ENCODE measurements around the gene PDZK1.
"Not testable (repeated sequence)": the region's sequence is repeated elsewhere in the genome, so short reads cannot be mapped to it uniquely, and the experiment has no call there.

Gene PDZK1

DNA sequence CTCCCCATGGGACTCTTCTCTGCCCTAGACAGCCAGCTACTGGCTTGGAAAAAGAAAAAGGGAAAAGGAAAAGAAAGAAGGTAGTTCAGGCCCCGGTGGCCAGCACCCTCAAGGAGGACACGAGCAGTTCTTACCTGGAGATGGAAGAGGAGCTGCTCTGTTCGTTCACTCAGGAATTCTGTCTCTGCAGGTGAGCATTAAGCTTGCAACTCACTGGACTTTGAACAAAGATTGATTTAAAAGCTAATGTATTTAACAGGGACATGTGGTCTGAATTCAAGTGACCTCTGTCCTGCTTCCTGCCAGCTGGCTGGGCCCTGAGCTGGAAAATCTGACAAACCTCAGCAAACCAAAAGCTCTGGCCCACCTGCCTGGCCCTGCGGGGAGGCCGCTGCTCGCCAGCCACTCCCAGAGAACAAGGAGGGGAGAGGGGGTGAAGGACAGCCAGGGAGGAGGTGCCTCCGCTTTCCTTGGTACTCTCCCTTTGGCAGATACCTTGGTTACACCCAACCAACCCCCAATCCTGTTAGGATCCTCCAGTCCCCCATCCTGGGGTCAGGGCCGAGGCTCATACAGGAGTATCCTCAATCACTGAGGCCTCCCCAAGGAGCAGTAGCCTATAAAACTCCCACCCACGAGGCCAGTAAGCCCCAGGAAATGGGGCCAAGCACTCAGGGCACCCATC, at the start of gene PDZK1:
Gene PDZK1 (minus strand): TSS at position 186 of the 685 bp plus-strand sequence. CDS start 19,347 bp downstream, outside the sequence.
- DNase-seq = no peak

DNA sequence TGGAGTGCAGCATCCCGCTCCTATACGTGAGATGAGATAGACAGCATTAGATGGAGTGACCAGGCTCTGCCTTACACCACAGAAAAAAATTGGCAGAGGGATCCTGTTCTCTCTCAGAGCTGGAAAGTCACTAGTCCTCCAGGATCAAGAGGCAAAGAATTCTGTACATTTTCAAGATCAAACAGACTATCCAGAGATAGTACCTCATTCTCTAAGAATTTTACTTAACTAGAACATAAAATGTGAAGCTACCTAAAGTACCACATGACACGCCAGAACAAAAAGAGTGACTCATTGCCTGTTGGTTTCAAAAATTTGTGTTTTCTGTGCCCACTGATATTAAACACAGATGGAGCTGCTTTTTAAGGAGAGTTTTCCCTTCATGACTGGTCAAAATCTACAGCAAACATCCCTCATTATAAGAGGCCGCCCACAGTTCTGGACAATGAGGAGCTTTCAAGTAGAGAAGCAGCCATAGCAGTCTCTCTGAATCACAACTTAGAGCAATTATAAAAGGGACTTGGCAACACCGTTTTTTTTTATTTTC, 44.4 kb upstream of the PDZK1 start:
- no peak for DNase-seq

- DNase-seq = no peak
Observed at GRCh38 chr1:145750426-145750825, 43.3 kb upstream of the PDZK1 start.

GRCh38 chr1:145747398-145748247, 40.5 kb upstream of the PDZK1 start:
- no peak for DNase-seq

DNA sequence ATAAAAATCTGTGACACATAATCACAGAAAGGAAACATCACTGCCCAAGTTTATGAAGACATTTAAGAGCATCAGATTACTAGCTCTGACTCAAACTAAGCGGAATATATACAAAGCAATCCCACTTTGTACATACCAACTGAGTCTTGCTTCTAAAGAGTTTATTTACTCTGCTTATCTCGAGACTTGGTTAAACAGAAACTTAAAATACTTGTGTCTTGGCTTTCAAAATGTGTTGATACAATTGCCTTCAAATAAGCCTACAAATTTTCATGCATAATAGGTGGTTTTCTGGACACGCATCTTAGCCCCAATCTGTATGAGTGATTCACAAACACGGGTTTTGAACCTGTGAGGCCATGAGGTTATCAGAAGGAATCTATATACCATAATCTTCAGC, 33.1 kb upstream of the PDZK1 start:
- DNase-seq = no peak

- DNase-seq = no peak
Observed at GRCh38 chr1:145736191-145736590, 29.0 kb upstream of the PDZK1 start.

DNA sequence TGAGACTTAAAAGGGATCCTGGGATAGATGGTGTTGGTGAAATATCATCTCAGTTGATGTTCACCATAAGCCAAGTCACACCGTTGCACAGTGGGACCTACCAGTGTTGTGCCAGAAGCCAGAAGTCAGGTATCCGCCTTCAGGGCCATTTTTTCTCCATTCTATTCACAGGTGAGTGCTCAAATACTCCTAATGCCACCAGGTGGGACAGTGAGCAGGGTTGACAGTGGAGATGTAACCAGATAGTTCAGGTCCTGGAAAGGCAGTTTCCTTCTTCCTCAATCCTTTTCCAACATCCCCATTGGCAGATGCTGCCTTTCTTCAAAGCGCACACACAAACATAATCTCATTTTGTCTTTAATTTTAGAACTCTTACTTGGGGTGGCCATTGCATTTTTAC, 23.7 kb upstream of the PDZK1 start:
- no peak for DNase-seq

DNA sequence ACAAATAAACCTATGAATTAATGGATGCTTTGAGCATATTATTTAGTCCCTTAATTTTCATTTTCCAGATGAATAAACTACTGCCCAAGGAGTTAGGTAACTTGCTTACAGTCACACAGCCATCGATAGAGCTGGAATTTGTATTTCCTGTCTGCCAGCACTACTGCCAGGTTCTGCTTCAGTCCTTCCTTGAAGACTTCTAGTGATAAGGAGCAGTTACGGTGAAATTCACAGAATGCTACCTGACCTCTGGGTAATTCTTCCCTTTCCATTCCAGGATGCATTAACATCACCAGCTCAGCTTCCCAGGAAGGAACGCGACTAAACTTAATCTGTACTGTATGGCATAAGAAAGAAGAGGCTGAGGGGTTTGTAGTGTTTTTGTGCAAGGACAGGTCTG, 23.3 kb upstream of the PDZK1 start:
- DNase-seq = no peak

- DNase-seq = no peak
Observed at GRCh38 chr1:145729666-145730436, 22.7 kb upstream of the PDZK1 start.

- no peak for DNase-seq
Observed at GRCh38 chr1:145729196-145729595, 22.0 kb upstream of the PDZK1 start.

GRCh38 chr1:145726193-145726592, 19.0 kb upstream of the PDZK1 start:
- DNase-seq = not testable (repeated sequence)

DNA sequence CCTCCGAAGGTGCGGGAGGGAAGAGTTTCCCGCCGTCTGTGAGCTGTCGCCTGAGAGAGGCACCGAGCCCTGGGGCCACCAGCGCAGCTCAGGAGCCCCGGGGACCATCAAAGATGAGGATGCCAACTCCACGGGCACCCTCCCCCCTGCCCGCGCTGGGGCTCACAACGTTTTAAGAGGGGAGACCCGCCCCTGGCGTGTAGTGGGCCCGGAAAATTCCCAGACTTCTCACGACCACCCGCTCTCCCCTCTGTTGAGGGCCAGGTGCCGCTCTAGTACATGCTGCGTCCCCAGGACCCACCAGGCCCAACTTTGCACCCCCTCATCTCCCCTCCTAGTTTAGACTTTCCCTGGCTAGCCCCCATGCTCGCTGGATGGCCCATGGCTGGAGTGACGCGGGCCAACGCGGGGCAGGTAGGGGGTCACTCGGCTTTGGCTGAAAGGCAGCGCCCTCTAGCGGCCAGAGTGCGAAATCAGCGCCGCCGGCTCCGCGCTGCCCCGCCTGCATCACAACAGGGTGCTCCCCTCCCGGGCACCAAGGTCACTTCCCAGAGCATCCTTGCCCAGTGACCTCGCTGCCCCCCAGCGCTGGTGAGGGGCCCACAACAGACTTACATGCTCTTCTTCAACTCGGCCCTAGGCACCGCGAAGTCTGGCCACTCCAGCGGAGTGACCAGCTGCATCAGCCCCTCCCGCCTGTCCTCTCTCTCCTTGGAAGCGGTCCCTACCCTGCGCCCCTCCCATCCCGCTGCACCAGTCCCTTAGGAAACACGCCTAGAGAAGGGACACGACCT, 13.9 kb upstream of the PDZK1 start:
- DNase-seq = peak; percentile 66

DNA sequence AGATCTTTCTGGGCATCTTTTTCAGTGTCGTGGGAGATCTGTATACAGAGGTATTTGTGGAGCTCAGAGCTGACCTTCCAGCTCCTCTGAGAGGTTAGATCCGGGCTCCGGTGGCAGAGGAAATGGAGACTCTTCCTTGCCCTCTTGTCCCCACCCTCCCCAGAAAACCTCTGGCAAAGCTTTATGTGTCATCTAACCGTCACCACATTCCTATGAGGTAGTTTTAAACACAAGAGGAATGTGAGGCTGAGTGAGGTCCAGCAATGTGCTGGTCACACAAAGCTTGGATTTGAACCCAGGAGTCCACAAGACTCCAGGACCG, 13.3 kb upstream of the PDZK1 start:
- DNase-seq = no peak

DNA sequence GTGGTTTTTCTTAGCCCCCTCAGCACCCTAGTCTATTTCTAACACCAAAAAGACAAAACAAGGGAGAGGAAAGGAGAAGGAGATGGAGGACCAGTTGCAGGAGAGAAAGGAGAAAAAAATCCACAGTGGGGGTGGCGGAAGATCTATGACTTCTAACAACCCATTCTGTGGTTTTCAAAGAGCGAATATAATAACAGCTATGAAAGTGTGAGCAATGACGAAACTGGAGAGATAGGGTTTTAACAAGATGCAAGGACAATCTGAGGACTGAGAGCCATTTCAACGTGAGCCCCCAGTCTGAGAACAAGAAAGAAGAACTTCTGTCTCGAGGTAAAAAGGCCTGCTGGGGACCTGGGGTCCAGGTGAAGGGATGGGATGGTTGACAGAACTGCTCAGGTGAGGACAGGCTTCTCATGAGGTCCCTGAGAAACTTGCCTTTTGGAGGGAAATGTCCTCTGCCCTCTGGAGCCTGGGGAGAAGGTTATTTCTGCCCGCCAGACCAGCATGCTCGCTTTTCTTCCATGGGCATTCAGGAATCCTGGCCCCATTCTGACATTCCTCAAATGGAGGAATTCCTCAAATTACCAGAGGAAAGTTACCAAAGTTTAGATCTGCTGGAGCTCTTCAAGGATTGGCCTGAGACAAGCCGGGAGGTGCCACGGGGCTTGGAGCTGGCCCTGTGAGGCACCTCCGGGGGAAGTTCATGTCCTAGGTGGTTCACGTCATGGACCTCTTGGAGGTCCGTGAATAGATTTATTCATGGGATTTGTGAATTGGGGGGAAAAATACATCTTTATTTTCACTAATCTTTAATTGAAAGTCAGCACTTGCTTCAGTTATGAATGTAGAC, 12.3 kb upstream of the PDZK1 start, which contains the start of gene CD160:
Gene CD160 (plus strand): TSS at position 270 of the 850 bp plus-strand sequence. CDS start 8,829 bp downstream, outside the sequence.
- DNase-seq = no peak

GRCh38 chr1:145718465-145718864, 11.3 kb upstream of the PDZK1 start:
- not testable (repeated sequence) for DNase-seq

GRCh38 chr1:145717833-145718232, 10.7 kb upstream of the PDZK1 start:
- no peak for DNase-seq

DNA sequence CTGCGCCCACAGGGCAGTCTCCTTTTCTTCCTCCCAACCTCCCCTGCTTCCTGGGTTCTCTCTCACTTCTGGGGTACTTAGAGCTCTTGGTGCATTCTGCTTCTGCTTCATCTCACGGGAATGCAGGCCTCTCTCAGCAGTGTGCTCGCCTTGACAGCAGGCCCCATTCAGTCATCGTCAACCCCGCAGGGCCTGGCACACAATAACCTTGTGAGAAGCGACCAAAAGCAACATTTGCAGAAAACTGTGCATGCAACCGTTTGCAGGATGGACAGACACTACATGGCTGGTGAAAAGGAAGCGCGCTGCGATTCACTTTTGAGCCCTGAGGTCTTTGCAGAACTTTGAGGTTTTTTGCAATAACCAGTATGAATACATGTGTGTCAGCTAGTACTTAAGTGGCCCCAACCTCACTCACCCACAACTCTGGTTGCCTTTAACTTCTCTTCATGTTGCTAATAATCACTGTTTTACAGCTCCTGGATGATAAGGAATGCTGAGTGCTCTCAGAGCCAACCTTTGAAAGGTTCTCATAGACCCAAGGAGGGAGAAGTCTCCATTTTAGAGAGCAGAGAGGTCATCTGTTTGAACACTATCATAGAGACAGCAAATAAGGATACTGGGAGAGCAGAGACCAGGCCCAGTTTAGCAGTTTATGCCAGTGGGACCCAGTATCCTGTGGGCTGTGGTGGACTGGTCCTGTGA, 9.6 kb upstream of the PDZK1 start:
- DNase-seq = no peak

DNA sequence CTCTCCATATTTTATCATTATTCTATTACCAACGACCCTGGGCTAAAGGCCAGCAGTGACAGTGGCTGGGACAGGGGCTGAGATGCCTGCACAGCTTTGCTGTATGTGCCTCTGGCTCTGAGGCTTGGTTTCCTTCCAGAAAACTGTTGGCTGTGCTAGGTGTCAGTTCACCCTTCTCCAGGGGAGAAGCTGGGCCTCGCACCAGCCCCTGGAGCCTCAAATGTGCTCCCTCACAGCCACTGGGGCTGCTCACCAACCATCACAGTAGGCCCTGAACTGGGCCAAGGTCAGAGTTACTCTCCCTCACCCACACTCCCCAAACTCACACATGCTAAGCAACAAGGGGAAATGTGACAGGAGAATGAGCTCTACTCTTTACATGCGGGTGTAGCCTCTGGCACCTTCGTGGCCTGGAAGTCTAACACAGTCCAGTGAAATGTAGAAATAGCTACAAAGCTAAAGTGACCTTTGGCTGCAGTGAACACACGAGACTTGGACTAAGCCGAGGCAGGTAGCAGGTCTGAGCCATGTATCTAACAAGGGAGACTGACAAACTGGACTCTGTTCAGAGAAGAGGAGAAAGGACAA, 7.5 kb upstream of the PDZK1 start:
- DNase-seq = no peak

DNA sequence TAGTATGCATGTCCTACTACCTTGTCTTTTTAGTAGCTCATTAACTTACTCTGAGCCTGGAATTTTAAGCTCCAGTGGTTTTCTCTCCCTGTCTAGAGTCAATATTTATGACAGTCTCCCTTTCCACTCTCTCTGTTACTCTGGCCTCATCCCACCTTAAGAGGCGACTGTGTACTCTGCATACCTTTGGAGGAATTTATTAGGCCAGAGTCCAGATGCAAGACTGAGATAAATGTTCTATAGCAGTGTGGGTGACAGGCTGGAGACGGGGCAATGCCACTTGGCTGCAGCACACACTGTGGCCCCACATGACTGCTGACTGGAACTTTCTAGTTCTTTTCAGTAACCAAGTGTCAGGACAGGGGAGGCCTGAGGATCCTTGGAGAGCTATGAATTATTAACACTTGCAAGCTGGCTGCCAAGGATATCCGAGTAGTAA, 4.1 kb upstream of the PDZK1 start:
- DNase-seq = no peak

All from activated CD4-positive, alpha-beta T cell treated with anti-CD3 and anti-CD28 coated beads, Interleukin-2, amount 50 U/mL, for 1 hour (primary cell).